ENCODE data around the gene TEX51.

GRCh38 chr2:126900646-126901319 lies 2.1 kb downstream of the TEX51 start:
- TF ChIP-seq CTCF (conservative IDR thresholded peaks at IDR 0.05; ENCODE audit: low read length): no peak
- no peak for TF ChIP-seq EZH2phosphoT487 (IDR thresholded peaks at IDR 0.05; ENCODE audit: borderline replicate concordance)
